GM21619 (cell line): Measurements from ENCODE around the gene KAZALD1.

Source experiments
- ATAC-seq: cut with Tn5 transposase; IDR thresholded peaks from one replicate; pipeline ENCODE4 v1.9.1; 2021; ENCODE audit not compliant: unreplicated experiment

The KAZALD1 gene, protein sequence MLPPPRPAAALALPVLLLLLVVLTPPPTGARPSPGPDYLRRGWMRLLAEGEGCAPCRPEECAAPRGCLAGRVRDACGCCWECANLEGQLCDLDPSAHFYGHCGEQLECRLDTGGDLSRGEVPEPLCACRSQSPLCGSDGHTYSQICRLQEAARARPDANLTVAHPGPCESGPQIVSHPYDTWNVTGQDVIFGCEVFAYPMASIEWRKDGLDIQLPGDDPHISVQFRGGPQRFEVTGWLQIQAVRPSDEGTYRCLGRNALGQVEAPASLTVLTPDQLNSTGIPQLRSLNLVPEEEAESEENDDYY

DNA sequence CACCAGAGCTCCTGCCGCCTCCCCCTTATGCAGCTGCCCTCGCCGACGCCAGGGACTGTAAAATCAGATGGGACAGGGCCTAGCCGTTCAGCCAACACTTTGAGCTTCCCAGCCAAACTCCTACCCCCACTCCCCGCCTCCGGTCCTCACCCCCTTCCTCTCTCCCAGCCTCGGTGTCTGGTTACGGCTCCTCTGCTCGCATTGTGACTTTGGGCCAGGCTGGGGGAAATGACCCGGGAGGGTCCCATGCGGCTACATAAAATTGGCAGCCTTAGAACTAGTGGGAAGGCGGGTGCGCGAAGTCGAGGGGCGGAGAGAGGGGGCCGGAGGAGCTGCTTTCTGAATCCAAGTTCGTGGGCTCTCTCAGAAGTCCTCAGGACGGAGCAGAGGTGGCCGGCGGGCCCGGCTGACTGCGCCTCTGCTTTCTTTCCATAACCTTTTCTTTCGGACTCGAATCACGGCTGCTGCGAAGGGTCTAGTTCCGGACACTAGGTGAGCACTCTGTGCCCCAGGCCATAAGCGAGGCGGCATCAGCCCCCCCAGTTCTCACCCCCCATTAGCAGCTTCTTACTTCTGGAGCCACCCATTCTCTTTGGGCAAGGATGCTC lies at the start of gene KAZALD1:
Gene KAZALD1 (plus strand): TSS at position 366 of the 608 bp plus-strand sequence. CDS start 604 bp downstream, outside the sequence.
- ATAC-seq: no peak

DNA sequence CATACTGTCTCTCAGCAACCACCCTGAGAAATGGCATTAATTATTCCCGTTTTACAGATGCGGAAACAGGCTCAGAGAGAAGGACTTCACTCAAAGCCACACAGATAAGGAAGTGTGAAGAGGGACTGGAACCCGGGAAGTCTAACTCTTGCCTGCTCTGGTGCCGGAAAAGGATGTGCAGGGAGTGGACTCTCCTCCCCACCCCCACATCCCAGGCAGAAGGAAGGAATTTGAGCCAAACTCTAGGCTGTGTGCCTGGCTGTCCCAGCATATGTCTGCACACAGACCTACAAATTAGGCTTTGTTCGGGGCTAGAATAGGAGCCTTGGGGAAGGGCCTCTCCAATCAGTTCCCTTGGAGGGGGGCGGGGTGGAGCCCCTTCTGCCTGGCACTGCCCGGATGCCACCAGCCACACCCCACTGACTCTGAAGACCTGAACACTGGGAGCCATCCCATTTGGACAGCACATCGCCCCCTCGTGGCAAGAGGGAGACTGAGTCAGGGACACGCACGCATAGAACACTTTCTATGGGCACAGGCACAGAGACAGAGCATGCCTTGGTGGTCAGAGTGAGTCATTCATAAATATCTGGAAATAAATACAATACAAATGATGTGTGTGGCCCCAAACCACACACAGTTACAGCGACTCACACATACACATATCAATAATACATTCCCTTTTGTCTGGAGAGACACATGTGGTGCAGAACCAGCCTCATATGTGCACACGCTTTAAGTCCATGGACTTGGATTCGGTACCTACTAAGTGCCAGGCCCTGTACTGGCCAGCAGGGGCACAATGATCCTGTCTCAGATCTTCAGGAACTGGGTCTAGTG lies 49.0 kb upstream of the KAZALD1 start:
- ATAC-seq: peak; percentile 78

DNA sequence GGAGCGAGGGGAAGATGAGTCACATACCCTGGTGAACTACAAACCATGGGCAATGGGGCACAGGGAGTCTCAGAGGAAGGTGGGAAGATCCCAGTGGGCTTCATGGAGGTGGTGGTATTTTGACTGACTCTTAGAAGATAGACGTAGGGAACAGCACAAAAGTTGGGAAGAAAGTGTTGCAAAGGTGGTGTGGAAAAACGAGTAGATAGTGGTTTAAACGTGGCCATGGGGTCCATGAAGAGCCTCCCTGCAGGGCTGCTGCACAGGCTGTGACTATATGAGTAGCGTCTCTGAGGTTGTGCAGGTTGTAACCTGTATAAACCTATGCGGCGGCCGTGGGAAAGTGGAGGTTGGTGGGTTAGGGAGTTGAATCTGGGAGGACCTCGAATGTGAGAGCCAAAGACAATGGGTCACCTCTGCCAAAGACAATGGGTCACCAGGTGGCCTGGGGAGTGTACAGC lies 48.4 kb upstream of the KAZALD1 start:
- ATAC-seq: no peak

DNA sequence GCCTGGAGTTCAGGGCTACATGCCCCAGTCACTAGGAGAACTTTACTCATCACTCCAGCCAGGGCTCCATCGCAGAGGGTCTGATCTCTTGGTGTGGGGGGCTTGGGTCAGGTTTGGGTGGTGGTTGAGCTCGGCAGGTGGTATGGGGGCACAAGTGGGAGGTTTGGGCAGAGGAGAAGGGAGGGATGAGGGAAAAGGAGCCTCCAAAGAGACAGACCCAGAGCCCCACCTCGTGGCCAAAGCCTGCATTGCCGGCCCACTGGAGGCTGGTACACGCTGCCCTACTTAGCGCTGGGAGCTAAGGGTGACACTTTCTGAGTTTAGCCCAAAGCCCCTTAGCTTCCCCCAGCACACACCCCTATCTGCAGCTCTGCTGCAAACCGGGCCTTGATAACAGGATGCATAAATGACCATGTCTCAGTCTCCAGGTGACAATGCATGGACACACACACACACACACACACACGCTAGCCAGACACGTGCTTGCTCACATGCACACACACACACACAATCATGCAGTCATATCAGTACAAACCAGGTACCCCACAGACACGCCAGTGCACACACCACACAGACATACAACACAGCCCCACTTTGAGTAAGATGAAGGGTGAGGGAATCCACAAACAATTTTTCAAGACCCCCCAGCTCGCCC lies 47.4 kb upstream of the KAZALD1 start:
- no peak for ATAC-seq

DNA sequence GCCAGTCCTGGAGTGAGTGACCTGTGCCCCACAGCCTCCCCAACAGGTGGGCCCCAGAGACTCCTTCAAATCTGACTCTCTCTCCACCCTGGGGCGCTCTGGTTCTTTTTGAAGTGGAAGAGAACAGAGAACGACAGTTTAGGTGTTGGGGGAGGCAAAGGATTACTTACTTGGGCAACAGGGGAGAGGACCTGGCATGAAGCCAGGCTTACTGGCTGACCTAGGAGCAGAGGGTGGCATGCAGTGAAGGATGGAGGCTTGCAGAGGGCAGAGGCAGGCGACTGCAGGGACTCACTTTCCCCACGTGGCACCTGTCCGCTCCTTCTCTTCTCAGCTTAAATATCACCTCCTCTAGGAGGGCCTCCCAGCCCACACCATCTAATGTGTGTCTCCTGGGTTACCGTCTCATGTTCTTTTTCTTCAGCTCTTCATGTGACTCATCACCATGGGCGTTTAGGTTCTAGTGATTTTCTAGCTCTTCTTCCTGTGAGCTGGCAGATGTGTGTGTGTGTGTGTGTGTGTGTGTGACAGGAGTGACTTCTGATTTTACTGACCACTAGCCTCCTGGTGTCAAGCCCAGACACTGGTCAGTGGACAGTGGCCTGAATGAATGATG lies 46.7 kb upstream of the KAZALD1 start:
- ATAC-seq: no peak

DNA sequence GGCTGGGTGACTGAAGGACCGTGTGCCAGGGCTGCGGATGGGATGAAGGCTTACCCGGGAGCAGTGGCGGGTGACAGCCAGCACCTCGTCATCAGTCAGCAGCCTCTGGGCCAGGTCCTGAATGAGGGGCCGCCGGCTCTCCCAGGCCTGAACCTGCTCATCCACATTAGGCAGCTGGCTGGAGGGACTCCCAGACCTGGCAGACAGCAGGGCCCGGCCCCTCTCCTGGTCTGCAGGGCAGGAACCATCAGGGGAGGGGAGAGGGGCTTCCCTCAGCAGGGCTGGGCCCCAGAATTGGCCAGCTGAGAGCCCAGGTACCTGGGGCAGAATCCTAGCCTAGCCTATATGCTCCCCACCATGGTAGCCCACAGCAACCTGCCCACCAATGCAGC lies 46.2 kb upstream of the KAZALD1 start:
- no peak for ATAC-seq

DNA sequence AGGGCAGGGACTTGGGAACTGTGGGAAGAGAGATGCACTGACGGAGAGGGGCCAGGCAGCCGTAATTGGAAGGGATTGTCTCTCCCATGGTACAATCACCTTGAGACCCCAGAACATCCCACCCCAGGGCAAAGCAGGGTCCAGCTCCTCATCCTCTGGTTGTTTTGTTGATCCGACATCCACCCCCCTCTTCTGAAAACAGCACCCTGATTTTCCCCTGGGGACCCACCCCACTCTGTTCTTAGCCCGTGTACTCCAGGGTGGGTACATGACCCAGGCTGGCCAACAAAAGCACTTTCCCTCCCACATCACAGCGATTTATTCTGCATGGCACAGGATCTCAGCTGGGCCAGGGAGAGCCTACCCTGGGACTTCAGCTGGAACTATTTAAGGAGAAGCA lies 45.0 kb upstream of the KAZALD1 start:
- no peak for ATAC-seq

DNA sequence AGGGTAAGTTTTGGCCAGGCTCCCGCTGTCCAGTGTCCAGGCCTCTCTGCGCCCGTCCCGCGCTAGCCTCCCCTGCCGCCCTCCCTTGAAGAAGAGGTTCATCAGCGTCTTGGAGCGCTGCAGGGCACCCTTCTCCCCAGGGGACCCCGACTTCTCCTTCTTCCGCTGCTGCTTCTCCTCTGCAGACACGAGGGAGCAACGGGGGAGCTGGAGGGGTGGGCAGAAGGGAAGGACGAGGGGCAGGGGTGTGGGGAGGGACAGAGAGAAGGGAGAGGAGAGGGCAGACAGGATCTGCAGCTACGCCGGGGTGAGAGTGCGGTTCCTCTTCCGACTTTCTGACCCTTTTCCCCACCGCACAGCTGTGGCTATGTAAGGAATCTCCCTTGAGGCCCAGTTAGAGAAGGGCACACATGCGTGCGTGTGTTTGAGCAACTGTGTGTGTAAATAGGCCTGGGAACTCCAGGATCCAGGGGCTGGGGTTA lies 43.6 kb upstream of the KAZALD1 start:
- ATAC-seq: no peak

DNA sequence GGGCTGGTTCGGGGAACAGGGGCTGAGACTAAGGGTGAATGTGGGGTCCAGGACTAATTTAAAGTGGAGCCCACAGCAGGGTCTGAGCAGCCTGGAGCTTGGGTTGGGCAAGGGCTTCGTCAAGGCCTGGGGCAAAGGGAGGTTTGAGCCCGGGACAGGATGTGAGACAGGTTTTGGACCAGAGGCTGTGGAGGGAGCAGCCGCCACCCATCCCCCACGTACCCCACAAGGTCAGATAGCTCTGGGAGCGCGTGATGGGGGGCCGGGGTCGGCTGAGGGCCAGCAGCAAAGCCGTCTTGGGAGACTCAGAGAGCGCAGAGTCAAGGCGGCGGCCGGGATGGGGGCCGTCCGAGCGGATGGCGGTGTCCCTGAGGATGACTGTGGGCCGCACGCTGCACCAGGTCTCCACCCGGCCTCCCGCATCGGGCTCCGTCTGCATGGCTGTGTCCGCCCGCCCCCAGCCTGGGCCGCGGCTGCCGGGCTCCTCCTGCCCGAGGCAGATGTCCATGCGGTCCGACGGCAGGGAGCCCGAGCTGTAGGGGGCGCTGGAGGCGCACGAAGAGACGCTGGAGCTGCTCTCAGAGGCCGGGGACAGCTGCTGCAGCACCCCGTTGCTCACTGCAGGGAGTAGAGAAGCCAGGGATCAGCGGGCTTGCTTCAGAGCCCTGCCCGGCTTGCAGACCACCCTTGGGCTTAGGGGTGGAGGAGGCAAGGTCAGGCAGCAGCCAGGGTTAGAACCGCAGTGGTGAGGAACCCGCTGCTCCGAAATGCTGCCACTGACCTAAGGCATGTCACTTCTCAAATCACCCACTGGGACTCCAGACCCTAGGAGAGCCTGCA lies 43.0 kb upstream of the KAZALD1 start:
- no peak for ATAC-seq

DNA sequence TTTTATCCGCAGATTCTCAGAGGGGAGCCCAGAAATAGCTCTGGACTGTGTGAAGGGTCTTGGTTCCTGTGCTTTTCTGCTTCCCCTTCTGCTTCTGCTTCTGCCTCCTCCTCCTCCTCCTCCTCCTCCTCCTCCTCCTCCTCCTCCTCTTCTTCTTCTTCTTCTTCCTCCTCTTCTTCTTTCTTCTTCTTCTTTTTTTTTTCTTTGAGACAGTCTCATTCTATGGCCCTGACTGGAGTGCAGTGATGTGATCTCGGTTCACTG lies 42.4 kb upstream of the KAZALD1 start:
- ATAC-seq: no peak

DNA sequence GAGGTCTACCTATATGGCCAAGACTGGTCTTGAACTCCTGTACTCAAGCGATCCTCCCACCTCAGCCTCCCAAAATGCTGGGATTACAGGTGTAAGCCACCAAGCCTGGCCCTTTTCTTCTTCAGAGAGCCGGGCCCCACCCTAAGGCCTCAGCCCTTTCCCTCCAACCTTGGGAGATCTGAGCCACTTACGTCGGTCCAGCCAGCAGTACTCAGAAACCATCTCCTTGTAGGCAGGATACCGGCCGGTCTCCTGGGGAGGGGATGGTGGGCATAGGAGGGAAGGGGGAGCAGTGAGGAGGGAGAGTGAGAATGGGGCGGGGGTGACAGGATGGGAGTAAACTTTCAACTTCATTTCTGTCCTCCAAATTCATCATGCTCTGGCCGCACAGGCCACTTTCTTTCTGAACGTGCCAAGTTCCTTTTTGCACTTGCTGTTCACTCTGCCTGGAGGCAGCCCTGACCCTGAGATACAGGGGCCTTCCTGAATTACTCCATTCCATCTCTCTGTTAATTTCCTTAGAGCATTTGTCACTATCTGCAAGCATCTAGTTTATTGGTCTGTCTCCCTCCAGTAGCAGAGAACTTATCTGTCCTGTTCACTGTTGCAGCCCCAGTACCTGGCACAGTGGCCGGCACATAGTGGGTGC lies 41.2 kb upstream of the KAZALD1 start:
- no peak for ATAC-seq

DNA sequence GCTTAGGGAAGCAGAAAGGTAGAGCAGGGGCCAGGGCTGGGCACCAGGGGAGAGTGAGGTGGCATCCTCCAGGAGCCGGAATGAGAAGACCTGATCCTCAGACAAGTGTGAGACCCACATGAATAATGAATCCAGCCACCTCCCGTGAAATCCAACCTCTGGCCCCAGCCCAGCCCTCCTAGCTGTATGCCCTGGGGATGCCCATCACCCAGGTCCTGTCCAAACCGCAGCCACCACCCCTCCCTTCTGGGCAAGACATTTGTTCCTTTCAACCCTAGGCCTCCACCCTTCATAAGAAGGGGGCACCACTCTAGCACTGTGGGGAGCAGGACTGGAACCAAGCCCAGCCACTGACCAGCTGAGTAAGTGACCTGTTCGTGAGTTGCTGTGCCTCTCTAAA lies 40.5 kb upstream of the KAZALD1 start:
- no peak for ATAC-seq

DNA sequence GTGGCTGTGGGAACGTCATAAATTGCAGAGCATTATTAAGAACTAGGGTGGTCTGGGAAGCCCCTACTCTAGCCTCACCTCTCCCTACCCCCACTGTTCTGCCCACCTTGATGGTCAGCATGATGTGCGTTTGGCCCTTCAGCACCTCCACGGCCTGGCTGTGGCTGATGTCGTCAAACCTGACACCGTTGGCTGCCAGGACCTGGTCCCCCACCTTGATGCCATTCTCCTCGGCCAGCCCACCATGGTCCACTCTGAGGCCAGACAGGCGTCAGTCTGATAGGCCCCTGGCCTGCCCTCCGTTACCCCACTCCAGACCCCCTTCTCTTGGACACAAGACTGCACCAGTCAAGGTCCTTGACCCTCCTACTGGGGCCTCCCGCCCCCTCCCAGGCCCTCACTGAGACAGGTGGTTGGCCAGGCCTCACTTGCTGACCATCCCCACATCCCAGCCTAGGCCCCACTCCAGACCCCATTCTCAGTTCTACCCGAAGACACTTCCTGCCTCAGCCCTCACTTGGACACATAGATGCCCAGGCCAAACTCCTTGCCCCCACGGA lies 40.0 kb upstream of the KAZALD1 start:
- no peak for ATAC-seq

DNA sequence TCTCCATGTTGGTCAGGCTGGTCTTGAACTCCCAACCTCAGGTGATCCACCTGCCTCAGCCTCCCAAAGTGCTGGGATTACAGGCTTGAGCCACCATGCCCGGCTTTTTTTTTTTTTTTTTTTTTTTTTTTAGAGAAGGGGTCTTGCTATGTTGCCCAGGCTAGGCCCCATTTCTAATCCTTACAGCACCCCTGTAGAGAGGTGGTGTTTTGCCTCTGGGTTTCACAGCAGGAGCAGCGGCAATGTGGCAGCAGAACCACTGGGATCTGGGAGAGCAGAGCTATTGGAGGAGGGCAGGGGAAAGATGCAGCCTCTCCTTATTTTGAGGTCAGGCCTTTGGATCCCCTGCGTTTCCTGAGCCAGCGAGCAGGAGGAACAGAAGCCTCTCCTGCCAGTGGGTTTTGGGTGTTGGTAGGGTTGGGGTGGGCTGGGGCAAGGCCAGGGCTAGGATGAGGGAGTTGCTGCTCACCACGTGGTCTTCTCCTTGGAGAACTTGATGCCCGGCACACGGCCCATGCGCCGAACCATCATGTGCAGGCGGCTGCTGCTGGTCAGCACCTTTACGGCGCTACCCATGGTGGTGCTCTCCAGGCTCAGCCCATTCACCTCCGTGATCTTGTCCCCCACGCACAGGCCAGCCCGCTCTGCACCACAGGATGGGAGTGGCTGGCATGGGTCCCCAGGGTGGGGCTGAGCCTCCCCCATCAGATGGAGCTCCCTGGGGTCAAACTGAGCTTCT lies 38.7 kb upstream of the KAZALD1 start:
- ATAC-seq: no peak

DNA sequence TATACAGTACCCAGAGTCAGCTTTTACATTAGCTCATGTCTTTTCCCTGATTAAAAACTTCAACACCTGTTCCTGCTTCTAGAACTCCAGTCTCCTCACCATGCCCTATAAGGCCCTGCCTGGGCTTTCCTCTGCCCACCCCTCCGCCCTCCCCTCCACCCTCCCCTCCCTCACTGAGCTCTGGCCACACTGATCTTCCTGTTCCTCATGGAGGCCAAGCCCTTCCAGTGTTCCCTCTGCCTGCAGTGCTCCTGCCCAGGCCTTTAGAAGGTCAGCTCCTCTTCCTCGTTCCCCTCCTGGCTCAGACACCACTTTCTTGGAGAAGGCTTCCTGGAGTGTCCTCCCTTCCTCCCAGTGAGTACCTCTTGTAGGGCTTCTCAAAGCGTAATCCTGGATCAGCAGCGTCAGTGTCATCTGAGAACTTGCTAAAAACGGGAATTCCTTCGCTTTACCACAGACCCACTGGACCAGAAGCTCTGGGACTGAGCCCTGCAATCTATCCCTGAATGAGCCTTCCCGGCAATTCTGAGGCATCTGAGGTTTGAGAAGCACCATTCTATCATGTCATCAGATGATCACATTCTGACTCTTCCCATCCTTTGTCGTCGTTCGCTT lies 34.6 kb upstream of the KAZALD1 start:
- ATAC-seq: no peak

DNA sequence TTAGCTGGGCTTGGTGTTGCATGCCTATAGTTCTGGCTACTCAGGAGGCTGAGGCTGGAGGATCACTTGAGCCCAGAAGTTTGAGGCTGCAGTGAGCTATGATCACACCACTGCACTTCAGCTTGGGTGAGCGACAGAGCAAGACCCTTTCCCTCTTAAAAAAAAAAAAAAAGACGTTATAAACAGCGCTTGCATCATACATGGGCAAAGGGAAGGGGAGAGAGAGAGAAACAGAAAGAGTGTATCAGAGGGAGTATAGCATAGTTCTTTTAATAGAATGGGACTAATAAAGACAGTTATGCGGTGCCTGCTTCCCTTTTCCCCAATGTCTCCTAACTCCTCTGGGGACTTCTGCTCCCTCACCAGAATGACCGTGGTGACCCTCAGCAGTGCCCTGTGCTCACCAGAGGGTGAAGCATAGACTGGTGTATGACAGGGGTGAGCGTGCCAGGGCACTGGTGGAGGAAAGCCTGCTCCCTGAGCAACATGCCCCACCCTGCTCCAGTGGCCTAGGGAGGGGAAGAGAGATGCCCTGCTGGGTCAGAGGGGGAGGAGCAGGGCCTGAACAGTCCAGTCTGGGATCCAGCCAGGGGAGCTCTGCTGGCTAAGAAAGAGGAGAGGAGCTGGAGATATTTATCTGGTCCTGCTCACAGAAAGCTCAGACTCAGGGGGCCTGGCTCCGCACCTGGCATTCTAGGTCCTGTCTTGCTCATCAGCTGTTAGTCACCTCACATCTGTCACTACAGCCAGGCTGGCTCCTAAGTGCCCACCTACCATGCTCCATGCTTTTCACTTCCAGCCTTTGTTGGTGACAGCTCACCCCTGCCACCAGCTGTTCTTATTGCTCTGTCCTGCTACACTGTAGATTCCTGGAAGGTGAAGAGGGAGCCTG lies 33.1 kb upstream of the KAZALD1 start:
- no peak for ATAC-seq
